GM21619 (cell line): ENCODE data around the gene TBC1D22A.

Experiments used
- ATAC-seq: cut with Tn5 transposase; IDR thresholded peaks from one replicate; pipeline ENCODE4 v1.9.1; 2021; ENCODE audit not compliant: unreplicated experiment

The TBC1D22A gene

GRCh38 chr22:46829941-46830715 lies 67.7 kb downstream of the TBC1D22A start:
- no peak for ATAC-seq

- no peak for ATAC-seq
Measured at GRCh38 chr22:46830841-46831240, 68.4 kb downstream of the TBC1D22A start.

- no peak for ATAC-seq
Measured at GRCh38 chr22:46833228-46833627, 70.8 kb downstream of the TBC1D22A start.

- no peak for ATAC-seq
Measured at GRCh38 chr22:46834021-46834737, 71.7 kb downstream of the TBC1D22A start.

- ATAC-seq: no peak
Measured at GRCh38 chr22:46835288-46835687, 72.8 kb downstream of the TBC1D22A start.

GRCh38 chr22:46835693-46836092 lies 73.2 kb downstream of the TBC1D22A start:
- no peak for ATAC-seq

GRCh38 chr22:46841522-46841921 lies 79.1 kb downstream of the TBC1D22A start:
- no peak for ATAC-seq

- no peak for ATAC-seq
Measured at GRCh38 chr22:46842606-46843005, 80.2 kb downstream of the TBC1D22A start.

- no peak for ATAC-seq
Measured at GRCh38 chr22:46843821-46844255, 81.4 kb downstream of the TBC1D22A start.

GRCh38 chr22:46844606-46845210 lies 82.3 kb downstream of the TBC1D22A start:
- ATAC-seq: no peak

GRCh38 chr22:46845296-46846149 lies 83.1 kb downstream of the TBC1D22A start:
- no peak for ATAC-seq

- ATAC-seq: no peak
Measured at GRCh38 chr22:46846150-46846831, 83.8 kb downstream of the TBC1D22A start.

- ATAC-seq: no peak
Measured at GRCh38 chr22:46846832-46847355, 84.4 kb downstream of the TBC1D22A start.

GRCh38 chr22:46848197-46848596 lies 85.7 kb downstream of the TBC1D22A start:
- ATAC-seq: no peak

GRCh38 chr22:46849101-46849500 lies 86.7 kb downstream of the TBC1D22A start:
- ATAC-seq: no peak

GRCh38 chr22:46849951-46850350 lies 87.5 kb downstream of the TBC1D22A start:
- no peak for ATAC-seq

GRCh38 chr22:46851311-46851710 lies 88.9 kb downstream of the TBC1D22A start:
- no peak for ATAC-seq

GRCh38 chr22:46851941-46852340 lies 89.5 kb downstream of the TBC1D22A start:
- no peak for ATAC-seq

- ATAC-seq: no peak
Measured at GRCh38 chr22:46852771-46853170, 90.3 kb downstream of the TBC1D22A start.

GRCh38 chr22:46853191-46853590 lies 90.7 kb downstream of the TBC1D22A start:
- no peak for ATAC-seq
